HCT116 (cell line): ENCODE data around the gene CDYL2.

Experiments used
- CTCF ChIP-seq, 3 experiments: fragments of 200-600 bp in 1 of 3; sonication (generic) in 1 of 3; IDR thresholded peaks in 2 of 3; conservative IDR thresholded peaks in 1 of 3; 2 replicates each; pipeline ENCODE4 v1.5.1; 2012 to 2017; ENCODE audit warnings: low read depth in 2 of 3, low read length in 2 of 3, antibody characterized with exemption in 1 of 3, borderline replicate concordance in 1 of 3, control low read depth in 1 of 3, mild to moderate bottlenecking in 1 of 3, mixed read lengths in 1 of 3, mixed run types in 1 of 3, moderate library complexity in 1 of 3; ENCODE audit not compliant: insufficient read depth in 1 of 3
- POLR2A ChIP-seq: IDR thresholded peaks from 2 replicates; pipeline ENCODE4 v1.7.0; 2011; ENCODE audit warnings: borderline replicate concordance; ENCODE audit not compliant: insufficient read depth, insufficient read length; ENCODE audit errors: extremely low read depth
- SIN3A ChIP-seq: IDR thresholded peaks from 2 replicates; pipeline ENCODE4 v1.6.1; 2012; ENCODE audit warnings: low read depth

GRCh38 chr16:80738521-80738920 is 65.9 kb downstream of the CDYL2 start:
- TF ChIP-seq CTCF (IDR thresholded peaks at IDR 0.05 in 2 of 3, conservative IDR thresholded peaks at IDR 0.05 in 1 of 3; ENCODE audit: borderline replicate concordance in 1 of 3, insufficient read depth in 1 of 3, low read depth in 2 of 3, low read length in 2 of 3) (no peak), SIN3A (no peak), POLR2A (no peak)
